Neural cell (in vitro differentiated cells): ENCODE measurements around the gene ARL4C.

Source experiments
- CTCF ChIP-seq: fragments of 450-650 bp; IDR thresholded peaks from 2 replicates; pipeline ENCODE4 v1.5.1; 2014; ENCODE audit warnings: antibody characterized with exemption, mild to moderate bottlenecking, moderate library complexity; ENCODE audit not compliant: poor library complexity, severe bottlenecking
- EP300 ChIP-seq: fragments of 450-650 bp; conservative IDR thresholded peaks from 2 replicates; pipeline ENCODE4 v1.6.1; 2014; ENCODE audit warnings: antibody characterized with exemption, mild to moderate bottlenecking, moderate library complexity; ENCODE audit not compliant: poor library complexity, severe bottlenecking
- EZH2 ChIP-seq: fragments of 200-600, 300-800 bp; shearing (Covaris generic), sonication (generic); IDR thresholded peaks from 2 replicates; pipeline ENCODE4 v1.6.1; 2014; ENCODE audit warnings: antibody characterized with exemption, low read length, borderline replicate concordance, mild to moderate bottlenecking; ENCODE audit not compliant: insufficient read depth, poor library complexity, severe bottlenecking
- MXI1 ChIP-seq: fragments of 450-650 bp; conservative IDR thresholded peaks from 2 replicates; pipeline ENCODE4 v1.6.1; 2014; ENCODE audit warnings: antibody characterized with exemption, mild to moderate bottlenecking; ENCODE audit not compliant: poor library complexity, severe bottlenecking
- POLR2AphosphoS5 ChIP-seq: IDR thresholded peaks from 2 replicates; pipeline ENCODE4 v1.6.1; 2012
- RAD21 ChIP-seq: fragments of 450-650 bp; conservative IDR thresholded peaks from 2 replicates; pipeline ENCODE4 v1.6.1; 2014; ENCODE audit warnings: antibody characterized with exemption, mild to moderate bottlenecking, moderate library complexity
- REST ChIP-seq: IDR thresholded peaks from 2 replicates; pipeline ENCODE4 v1.6.1; 2012; ENCODE audit warnings: borderline replicate concordance
- SMC3 ChIP-seq: fragments of 450-650 bp; conservative IDR thresholded peaks from 2 replicates; pipeline ENCODE4 v1.6.1; 2014; ENCODE audit warnings: antibody characterized with exemption, mild to moderate bottlenecking, moderate library complexity; ENCODE audit not compliant: poor library complexity
- TAF1 ChIP-seq: IDR thresholded peaks from 2 replicates; pipeline ENCODE4 v1.6.1; 2012; ENCODE audit warnings: low read depth

DNA sequence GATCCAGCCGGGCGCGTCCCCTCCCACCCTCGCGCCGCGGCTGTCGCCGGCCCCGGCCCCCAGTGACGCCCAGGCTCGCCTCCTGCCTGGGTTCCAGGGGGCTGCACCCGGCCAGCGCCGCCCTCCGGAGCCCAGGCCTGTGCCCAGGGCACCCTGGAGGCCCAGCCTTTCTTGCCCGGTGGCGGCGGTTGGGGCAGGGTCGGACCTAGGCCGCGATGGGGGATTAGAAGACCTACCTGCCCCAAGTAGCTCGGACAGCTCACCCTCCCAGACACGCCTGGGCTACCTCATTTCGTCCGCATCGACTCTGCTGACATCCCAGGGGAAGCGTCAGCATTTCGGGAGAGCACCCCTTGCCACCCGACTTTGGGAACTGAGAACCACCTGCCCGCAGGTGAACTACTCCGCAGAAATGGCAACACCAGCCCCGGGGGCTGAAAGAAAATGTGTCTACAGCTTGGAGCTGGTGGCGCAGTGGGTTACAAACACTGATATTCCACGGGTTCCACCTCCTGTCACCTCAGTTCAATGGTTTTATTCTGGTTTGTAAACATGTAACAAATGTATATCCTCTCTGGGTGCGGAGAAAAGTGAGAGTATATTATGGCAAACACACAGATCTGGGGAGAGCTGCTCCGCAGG lies 834 bp upstream of the ARL4C start:
- TF ChIP-seq CTCF (no peak), REST (no peak), POLR2AphosphoS5 (no peak), SMC3 (no peak), TAF1 (no peak), EZH2 (no peak), RAD21 (no peak), EP300 (no peak), MXI1 (no peak)
